Stimulated activated CD8-positive, alpha-beta memory T cell treated with anti-CD3 and anti-CD28 coated beads, Interleukin-15, amount 100 ng/mL, for 4 hours (primary cell): Measurements from ENCODE around the gene SENP1.

ENCODE experiments used
- DNase-seq, 2 donors: peaks; one replicate each; pipeline ENCODE4 v3.0.0-alpha.2; 2020; ENCODE audit warnings: low read depth in 2 of 2

SENP1 gene

DNA sequence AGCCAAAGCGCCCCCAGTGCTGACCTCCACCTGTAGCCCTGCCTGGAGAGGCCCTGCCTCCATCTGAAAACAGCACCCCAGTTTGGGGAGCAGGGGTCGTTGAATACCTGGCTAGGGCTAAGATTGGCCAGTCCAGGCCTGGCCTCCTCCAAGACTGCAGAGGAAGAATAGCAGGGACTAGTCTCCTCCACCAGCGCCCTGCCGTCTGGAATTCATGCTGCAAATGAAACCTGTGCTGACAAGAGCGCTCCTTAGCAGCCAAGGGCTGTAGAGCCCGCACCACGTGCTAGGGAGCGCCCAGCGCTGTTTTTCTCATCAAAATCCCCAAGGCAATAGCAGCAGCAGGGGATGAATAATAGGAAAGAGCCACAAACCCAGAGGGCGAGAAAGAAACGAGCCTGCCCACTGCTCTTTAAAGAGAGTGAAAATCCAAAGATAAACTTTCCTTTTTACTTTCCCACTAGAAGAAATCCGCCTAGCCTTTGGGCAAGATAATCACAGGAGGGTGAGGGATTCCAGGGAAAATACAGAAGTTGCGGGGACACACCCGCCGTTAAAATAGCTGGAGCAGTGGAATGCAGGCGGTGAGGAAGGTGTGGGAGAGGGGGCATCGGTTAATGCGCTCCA is 104.9 kb downstream of the SENP1 start:
- DNase-seq = no peak

DNA sequence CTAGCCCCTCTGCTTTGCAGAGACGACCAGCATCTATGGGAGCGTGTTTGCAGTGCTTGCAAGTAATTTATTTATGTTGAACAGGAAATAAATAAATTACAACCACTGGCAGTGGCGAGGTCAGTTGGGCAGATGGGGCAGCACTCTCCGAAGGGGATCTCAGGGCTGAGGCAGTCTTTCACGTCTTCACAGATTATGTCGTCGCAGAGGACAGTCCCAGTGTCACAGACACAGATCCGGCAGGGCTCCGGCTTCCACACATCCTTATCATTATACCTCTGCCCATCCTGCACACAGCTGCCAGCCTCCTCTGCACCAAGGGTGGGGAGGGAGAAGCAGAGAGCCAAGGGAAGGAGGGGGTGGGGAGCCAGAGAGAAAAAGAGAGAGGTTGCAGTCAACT is 106.1 kb downstream of the SENP1 start:
- DNase-seq = no peak

DNA sequence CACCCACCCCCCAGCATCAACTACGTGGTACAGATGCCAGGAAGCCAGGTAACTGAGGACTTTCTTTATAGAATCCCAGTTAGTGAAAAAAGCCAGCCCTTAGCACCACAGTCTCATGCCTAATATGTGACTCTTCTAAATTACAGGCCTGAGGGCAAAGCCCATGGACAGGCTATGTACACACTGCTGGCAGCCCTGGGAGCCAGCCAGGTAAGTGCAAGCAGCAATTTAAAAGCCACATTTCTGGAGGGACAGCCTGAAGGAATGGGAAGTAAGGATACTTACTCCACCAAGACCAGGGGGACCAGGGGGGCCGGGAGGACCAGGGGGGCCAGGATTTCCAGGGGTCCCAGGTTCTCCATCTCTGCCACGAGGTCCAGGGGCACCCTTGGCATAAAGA is 108.6 kb downstream of the SENP1 start:
- no peak for DNase-seq

DNA sequence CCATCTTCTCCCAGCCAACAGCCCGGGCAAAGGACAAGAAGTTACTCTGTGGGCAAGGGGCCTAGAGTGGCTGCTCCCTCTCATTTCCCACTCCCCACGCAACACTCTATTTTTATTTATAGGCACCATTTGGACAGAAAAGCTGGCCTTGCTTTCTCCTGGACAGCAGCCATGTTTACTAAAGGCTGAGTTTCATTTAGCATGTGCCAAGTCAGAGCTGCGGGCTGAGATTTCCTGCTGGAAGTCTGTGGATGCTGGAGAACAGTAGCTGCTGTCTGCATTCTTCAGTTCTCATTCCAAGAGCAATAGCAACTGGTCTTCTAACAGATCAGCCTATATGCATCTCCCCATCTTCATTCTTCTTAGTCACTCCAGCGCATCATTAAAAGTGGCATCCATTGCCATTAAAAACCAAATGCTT is 109.9 kb downstream of the SENP1 start:
- DNase-seq = no peak

DNA sequence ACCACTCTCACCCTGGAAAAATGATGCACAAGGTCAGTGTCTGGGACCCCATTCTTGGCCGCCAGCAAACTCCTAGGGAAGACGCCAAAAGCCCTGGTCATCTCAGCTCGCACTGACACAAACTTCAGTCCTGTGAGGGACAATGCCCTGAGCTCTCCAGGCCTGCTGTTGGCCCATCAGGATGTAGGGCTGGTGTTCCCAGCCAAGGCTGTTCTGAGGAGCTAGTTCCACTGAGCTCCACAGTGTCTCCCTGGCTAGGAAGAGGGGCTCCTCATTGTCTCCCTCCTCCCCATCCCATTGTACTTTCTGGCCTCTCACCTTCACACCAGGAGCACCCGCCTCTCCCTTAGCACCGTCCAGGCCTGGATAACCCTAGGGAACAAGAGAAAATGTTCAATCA is 112.4 kb downstream of the SENP1 start:
- no peak for DNase-seq
